Stomach (tissue), 9 donors: ENCODE results near the gene TP53I13. TPM values are rescaled to one million over a fixed set of nuclear protein-coding genes. Genes with fewer than 3 reads are reported as not detected.
A peak's percentile ranks its signal among the peaks of the same experiment; 100 is the strongest.

Experiments used
- DNase-seq, 2 donors: peaks; one replicate each; pipeline versions ENCODE4 v3.0.0 to v3.0.0-alpha.2; 2013 to 2019
- H3K27ac ChIP-seq, 5 donors: fragments of 200-600 bp in 4 of 5; sonication (generic) in 4 of 5; one replicate each; pipeline ENCODE4 v1.5.1; 2013 to 2019; ENCODE audit warnings: mild to moderate bottlenecking in 1 of 5, moderate library complexity in 1 of 5
- H3K27me3 ChIP-seq, 3 donors: fragments of 200-600 bp; sonication (generic); one replicate each; pipeline ENCODE4 v1.5.1; 2017 to 2019; ENCODE audit warnings: mixed run types in 1 of 3
- H3K36me3 ChIP-seq, 4 donors: fragments of 200-600 bp; sonication (generic); 1 replicate in 3 of 4; 2 replicates in 1 of 4; pipeline ENCODE4 v1.5.1; 2016 to 2019
- H3K4me1 ChIP-seq, 4 donors: fragments of 200-600 bp; sonication (generic); one replicate each; pipeline ENCODE4 v1.5.1; 2016 to 2019
- H3K4me3 ChIP-seq, 4 donors: fragments of 200-600 bp; sonication (generic) in 3 of 4; one replicate each; pipeline ENCODE4 v1.5.1; 2016 to 2019; ENCODE audit warnings: mild to moderate bottlenecking in 1 of 4
- H3K9me3 ChIP-seq, 4 donors: fragments of 200-600 bp; sonication (generic); one replicate each; pipeline ENCODE4 v1.5.1; 2016 to 2019
- EP300 ChIP-seq: sonication (generic); formaldehyde crosslinking; IDR thresholded peaks from one replicate; pipeline ENCODE4 v1.6.1; 2017; ENCODE audit warnings: antibody characterized with exemption
- POLR2A ChIP-seq, 4 donors: fragments of 450-650 bp; IDR thresholded peaks; one replicate each; pipeline ENCODE4 v1.6.1; 2016; ENCODE audit warnings: antibody characterized with exemption in 4 of 4, control low read depth in 2 of 4, mild to moderate bottlenecking in 1 of 4, moderate library complexity in 1 of 4
- POLR2AphosphoS5 ChIP-seq, 3 donors: sonication (generic); formaldehyde crosslinking; IDR thresholded peaks; one replicate each; pipeline ENCODE4 v1.6.1; 2016; ENCODE audit warnings: antibody characterized with exemption in 3 of 3
- WGBS, 5 donors: extraction: QIAGEN DNeasy Blood & Tissue Kit in 3 of 5; methylation state at CpG; one replicate each; pipeline versions ENCODE4 v1.1.5 to v1.1.7; 2013 to 2018; 5-methylcytosine and 5-hydroxymethylcytosine counted together
- intact Hi-C: fragments of 100-400 bp; cut with DNase I; formaldehyde crosslinking; loops from one replicate; pipeline ENCODE4 v1.15.1; 2023; ENCODE audit warnings: low total_unique reads
- polyA plus RNA-seq, 3 donors: library from polyadenylated mRNA; stranded (reverse); fragments of 200-250 nt; gene quantifications; one replicate each; pipeline ENCODE4 v1.2.3, GENCODE V29; 2013
- total RNA-seq, 5 donors: library from RNA; depleted of rRNA; stranded (reverse); fragments of >200 nt; gene quantifications; one replicate each; pipeline versions ENCODE4 v1.1.0 to v1.2.3, GENCODE V29; 2014 to 2016
- TF ChIP-seq, protein P1 (sequence below), 7 experiments: fragments of 450-650 bp in 4 of 7; fragments of 200-600 bp in 3 of 7; sonication (generic) in 3 of 7; IDR thresholded peaks; one replicate each; pipeline ENCODE4 v1.5.1; 2016 to 2019; ENCODE audit warnings: antibody characterized with exemption in 7 of 7, control low read depth in 2 of 7, mild to moderate bottlenecking in 1 of 7
- donor health status: healthy with polysubstance abuse.
- donor health status: Bipolar disorder and iron deficiency.
- donor health status: healthy.

Gene TP53I13
- total and polyA plus RNA-seq, 8 donors: 27.7 to 299 (median 64.1) TPM

DNA sequence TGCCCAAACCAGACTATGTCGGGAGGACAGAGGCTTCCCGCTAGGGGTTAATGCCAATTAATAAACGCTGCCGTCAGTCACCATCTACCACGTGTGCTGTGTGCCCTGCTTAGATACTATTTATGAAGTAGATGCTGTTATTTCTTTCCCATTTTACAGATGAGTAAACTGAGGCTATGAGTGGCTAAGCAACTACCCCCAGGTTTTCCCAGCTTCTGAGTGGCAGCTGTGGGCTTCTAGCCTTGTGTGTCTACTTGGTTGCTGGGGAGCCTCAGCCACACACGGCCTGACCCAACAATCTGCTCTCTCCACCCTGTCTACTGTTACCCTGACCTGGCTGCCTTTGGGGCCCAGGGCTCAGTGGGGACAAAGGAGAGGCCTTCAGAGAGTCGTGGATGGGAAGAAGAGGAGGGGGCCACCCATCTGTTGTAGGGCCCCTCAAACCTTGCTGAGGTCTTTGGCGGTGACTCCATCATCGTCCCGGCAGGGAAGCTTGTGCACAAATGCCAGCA lies 13.8 kb downstream of the TP53I13 start:
- H3K4me3 ChIP-seq: no peak overlapping the region
- H3K27ac ChIP-seq: no peak overlapping the region
- peak in 1 of 2 donors; percentile 2 for DNase-seq
- TF ChIP-seq POLR2A (IDR thresholded peaks at IDR 0.05) (no peak), POLR2AphosphoS5 (IDR thresholded peaks at IDR 0.05) (no peak)
- TF ChIP-seq, protein P1, sequence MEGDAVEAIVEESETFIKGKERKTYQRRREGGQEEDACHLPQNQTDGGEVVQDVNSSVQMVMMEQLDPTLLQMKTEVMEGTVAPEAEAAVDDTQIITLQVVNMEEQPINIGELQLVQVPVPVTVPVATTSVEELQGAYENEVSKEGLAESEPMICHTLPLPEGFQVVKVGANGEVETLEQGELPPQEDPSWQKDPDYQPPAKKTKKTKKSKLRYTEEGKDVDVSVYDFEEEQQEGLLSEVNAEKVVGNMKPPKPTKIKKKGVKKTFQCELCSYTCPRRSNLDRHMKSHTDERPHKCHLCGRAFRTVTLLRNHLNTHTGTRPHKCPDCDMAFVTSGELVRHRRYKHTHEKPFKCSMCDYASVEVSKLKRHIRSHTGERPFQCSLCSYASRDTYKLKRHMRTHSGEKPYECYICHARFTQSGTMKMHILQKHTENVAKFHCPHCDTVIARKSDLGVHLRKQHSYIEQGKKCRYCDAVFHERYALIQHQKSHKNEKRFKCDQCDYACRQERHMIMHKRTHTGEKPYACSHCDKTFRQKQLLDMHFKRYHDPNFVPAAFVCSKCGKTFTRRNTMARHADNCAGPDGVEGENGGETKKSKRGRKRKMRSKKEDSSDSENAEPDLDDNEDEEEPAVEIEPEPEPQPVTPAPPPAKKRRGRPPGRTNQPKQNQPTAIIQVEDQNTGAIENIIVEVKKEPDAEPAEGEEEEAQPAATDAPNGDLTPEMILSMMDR (IDR thresholded peaks at IDR 0.05): no peak
- WGBS, 5 donors: 78 to 89% (median 84%) methylated on average over 8 to 10 of the region's 10 CpGs
- no peaks in the 10 kb centered on the region for H3K27me3 ChIP-seq
- intact Hi-C loops: no loop called here
- peaks cover 6 to 57% (median 37%) of the 10 kb centered on the region in 4 donors for H3K4me1 ChIP-seq
- peaks cover 25 to 55% (median 53%) of the 10 kb centered on the region in 4 donors for H3K36me3 ChIP-seq
- H3K9me3 ChIP-seq: no peaks in the 10 kb centered on the region

- Histone ChIP-seq H3K27ac (no peak overlapping the region), H3K27me3 (no peaks in the 10 kb centered on the region), H3K4me1 (peaks cover 10 to 57% (median 38%) of the 10 kb centered on the region in 4 donors), H3K36me3 (peaks cover 21 to 50% (median 48%) of the 10 kb centered on the region in 4 donors), H3K9me3 (no peaks in the 10 kb centered on the region), H3K4me3 (no peak overlapping the region)
- intact Hi-C loops: no loop called here
- WGBS, 5 donors: 89 to 99% (median 93%) methylated on average over 12 to 13 of the region's 13 CpGs
- no peak for TF ChIP-seq EP300
- TF ChIP-seq, protein P1 (IDR thresholded peaks at IDR 0.05): no peak
- DNase-seq: peak in 1 of 2 donors; percentile 15
Observed at GRCh38 chr17:29582772-29583171, 14.3 kb downstream of the TP53I13 start.

- peak in 1 of 2 donors; percentile 16 for DNase-seq
- H3K36me3 ChIP-seq: peaks cover 18 to 42% (median 40%) of the 10 kb centered on the region in 4 donors
- peaks cover 18 to 61% (median 43%) of the 10 kb centered on the region in 4 donors for H3K4me1 ChIP-seq
- H3K27ac ChIP-seq: peak overlapping the region in 3 of 5 donors; percentile 55 to 80 (median 63)
- TF ChIP-seq POLR2AphosphoS5 (IDR thresholded peaks at IDR 0.05): no peak
- TF ChIP-seq EP300: no peak
- TF ChIP-seq, protein P1 (IDR thresholded peaks at IDR 0.05): no peak
- TF ChIP-seq POLR2A (IDR thresholded peaks at IDR 0.05): no peak
- H3K9me3 ChIP-seq: no peaks in the 10 kb centered on the region
- H3K27me3 ChIP-seq: no peaks in the 10 kb centered on the region
- intact Hi-C loops: no loop called here
- WGBS, 5 donors: 83 to 95% (median 87%) methylated on average over 11 to 16 of the region's 16 CpGs
- no peak overlapping the region for H3K4me3 ChIP-seq
Observed at GRCh38 chr17:29583324-29584248, 15.1 kb downstream of the TP53I13 start.

DNA sequence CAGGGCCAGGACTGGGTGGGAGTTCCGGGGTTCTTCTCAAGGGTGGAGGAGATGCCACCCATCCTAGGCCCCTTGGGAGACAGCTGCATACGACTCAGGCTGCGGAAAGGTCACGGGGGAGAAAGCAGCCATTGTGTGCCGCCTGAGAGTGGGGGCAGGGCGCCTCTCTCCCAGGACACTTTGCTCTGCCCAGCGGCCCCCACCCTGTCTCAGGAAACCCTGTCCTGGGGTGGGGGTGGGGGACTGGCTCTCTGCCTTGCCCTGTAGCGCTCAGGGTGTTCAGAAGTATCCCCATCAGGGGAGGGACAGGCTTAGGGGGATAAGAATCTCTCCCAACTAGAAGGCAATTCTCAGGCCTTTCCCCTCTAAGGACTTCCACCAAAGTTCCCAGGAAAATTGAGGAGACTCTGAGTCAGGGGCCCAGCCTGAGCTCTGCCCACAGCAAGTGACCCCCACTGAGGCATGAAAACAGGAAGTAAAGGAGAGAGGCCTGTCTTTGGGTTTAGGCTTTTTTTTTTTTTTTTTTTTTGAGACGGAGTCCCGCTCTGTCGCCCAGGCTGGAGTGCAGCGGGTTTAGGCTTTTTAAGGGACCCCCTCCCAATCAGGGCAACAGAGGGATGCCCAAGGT lies 16.1 kb downstream of the TP53I13 start:
- Histone ChIP-seq H3K27me3 (no peaks in the 10 kb centered on the region), H3K27ac (peak overlapping the region in 4 of 5 donors; percentile 53 to 80 (median 59)), H3K4me3 (no peak overlapping the region), H3K4me1 (peaks cover 20 to 62% (median 46%) of the 10 kb centered on the region in 4 donors), H3K9me3 (no peaks in the 10 kb centered on the region), H3K36me3 (peaks cover 18 to 33% (median 33%) of the 10 kb centered on the region in 4 donors)
- 66 to 84% (median 79%) methylated on average over 11 to 12 of the region's 12 CpGs for WGBS, 5 donors
- peak in 1 of 2 donors; percentile 45 for DNase-seq
- TF ChIP-seq POLR2AphosphoS5 (IDR thresholded peaks at IDR 0.05) (no peak), POLR2A (IDR thresholded peaks at IDR 0.05) (no peak), EP300 (no peak)
- TF ChIP-seq, protein P1 (IDR thresholded peaks at IDR 0.05): no peak
- intact Hi-C loops: no loop called here
